GM18511 (cell line): ENCODE results near the gene RFLNA.

ENCODE experiments used
- ATAC-seq: cut with Tn5 transposase; IDR thresholded peaks from one replicate; pipeline ENCODE4 v1.9.1; 2021; ENCODE audit warnings: mild to moderate bottlenecking, moderate library complexity; ENCODE audit not compliant: unreplicated experiment

The RFLNA gene

GRCh38 chr12:124302807-124303578, 8.1 kb downstream of the RFLNA start:
- no peak for ATAC-seq

- ATAC-seq = no peak
Observed at GRCh38 chr12:124303579-124304313, 8.9 kb downstream of the RFLNA start.

- no peak for ATAC-seq
Observed at GRCh38 chr12:124304314-124304790, 9.5 kb downstream of the RFLNA start.

- no peak for ATAC-seq
Observed at GRCh38 chr12:124305136-124305535, 10.2 kb downstream of the RFLNA start.

GRCh38 chr12:124305776-124306685, 11.1 kb downstream of the RFLNA start:
- no peak for ATAC-seq

- ATAC-seq = no peak
Observed at GRCh38 chr12:124306686-124307555, 12.0 kb downstream of the RFLNA start.

GRCh38 chr12:124307556-124307825, 12.6 kb downstream of the RFLNA start:
- no peak for ATAC-seq

- no peak for ATAC-seq
Observed at GRCh38 chr12:124308741-124309140, 13.8 kb downstream of the RFLNA start.

- ATAC-seq = no peak
Observed at GRCh38 chr12:124309231-124309630, 14.3 kb downstream of the RFLNA start.

GRCh38 chr12:124309744-124310143, 14.9 kb downstream of the RFLNA start:
- no peak for ATAC-seq

- no peak for ATAC-seq
Observed at GRCh38 chr12:124310178-124310577, 15.3 kb downstream of the RFLNA start.

GRCh38 chr12:124310785-124311184, 15.9 kb downstream of the RFLNA start:
- ATAC-seq = no peak

GRCh38 chr12:124311292-124312109, 16.6 kb downstream of the RFLNA start:
- ATAC-seq = no peak

GRCh38 chr12:124312601-124313000, 17.7 kb downstream of the RFLNA start:
- ATAC-seq = no peak

- ATAC-seq = no peak
Observed at GRCh38 chr12:124314207-124314606, 19.3 kb downstream of the RFLNA start.

- no peak for ATAC-seq
Observed at GRCh38 chr12:124314766-124315165, 19.9 kb downstream of the RFLNA start.

- no peak for ATAC-seq
Observed at GRCh38 chr12:124315372-124316044, 20.6 kb downstream of the RFLNA start.

- ATAC-seq = no peak
Observed at GRCh38 chr12:124316257-124316900, 21.5 kb downstream of the RFLNA start.

GRCh38 chr12:124317400-124317799, 22.5 kb downstream of the RFLNA start:
- no peak for ATAC-seq
